IPS-18a (cell line): Measurements from ENCODE around the gene CD72.
"Not testable (repeated sequence)": the region's sequence is repeated elsewhere in the genome, so short reads cannot be mapped to it uniquely, and the experiment has no call there.

Experiments
- H3K27ac ChIP-seq: one replicate; pipeline ENCODE4 v1.5.1; 2013; ENCODE audit warnings: low read length
- H3K27me3 ChIP-seq: one replicate; pipeline ENCODE4 v1.6.1; 2013; ENCODE audit warnings: mild to moderate bottlenecking, low read length; ENCODE audit not compliant: control insufficient read depth, insufficient read depth
- H3K36me3 ChIP-seq: one replicate; pipeline ENCODE4 v1.6.1; 2013; ENCODE audit warnings: low read depth, low read length; ENCODE audit not compliant: control insufficient read depth
- H3K4me1 ChIP-seq: one replicate; pipeline ENCODE4 v1.6.1; 2013; ENCODE audit warnings: low read depth, low read length; ENCODE audit not compliant: control insufficient read depth
- H3K4me3 ChIP-seq: one replicate; pipeline ENCODE4 v1.5.1; 2013; ENCODE audit warnings: low read length
- H3K9ac ChIP-seq: one replicate; pipeline ENCODE4 v1.6.1; 2013; ENCODE audit warnings: mild to moderate bottlenecking, low read length, moderate library complexity
- H3K9me3 ChIP-seq: one replicate; pipeline ENCODE4 v1.6.1; 2013; ENCODE audit warnings: low read depth, low read length; ENCODE audit not compliant: control insufficient read depth

The CD72 gene

DNA sequence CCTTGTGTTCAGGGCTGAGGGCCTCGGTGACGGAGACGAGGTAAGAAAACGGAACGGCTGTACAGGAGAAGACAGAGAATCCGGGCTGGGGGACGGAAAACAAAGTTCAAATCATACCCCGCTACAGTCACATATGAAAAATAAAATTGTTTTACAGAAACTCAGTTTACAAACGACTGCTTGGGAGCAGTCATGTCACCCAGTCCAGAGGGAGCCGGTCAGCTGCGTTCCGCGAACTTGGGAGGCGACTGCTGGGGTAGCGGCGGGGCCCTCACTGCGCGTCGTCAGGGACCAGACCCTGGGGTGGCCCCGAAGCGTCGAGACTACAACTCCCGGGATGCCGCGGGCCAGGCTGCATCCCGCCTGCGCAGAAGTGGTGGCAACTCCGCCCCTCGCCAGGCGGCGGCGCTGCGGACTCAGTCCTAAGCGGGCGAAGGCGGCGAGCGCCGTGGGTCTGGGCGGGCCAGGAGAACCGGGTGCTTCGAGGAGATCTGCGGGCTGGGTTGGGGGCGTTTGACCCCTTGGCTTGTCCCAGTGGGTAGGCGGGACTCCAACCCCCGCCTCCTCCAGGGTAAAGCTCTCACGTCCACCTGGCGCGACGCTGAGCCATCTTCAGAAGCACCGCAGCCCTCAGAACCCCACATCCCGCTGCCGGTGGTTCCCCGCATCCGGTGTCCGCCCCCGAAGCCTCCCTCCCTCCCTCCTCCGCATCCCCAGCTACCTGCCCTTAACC, 28.5 kb upstream of the CD72 start:
- no peaks in the 10 kb centered on the region for H3K36me3 ChIP-seq
- no peaks in the 10 kb centered on the region for H3K9me3 ChIP-seq
- H3K9ac ChIP-seq, result peak overlapping the region; percentile 43
- peaks cover 4% of the 10 kb centered on the region for H3K27me3 ChIP-seq
- H3K4me1 ChIP-seq, result peaks cover 19% of the 10 kb centered on the region
- peak overlapping the region; percentile 90 for H3K4me3 ChIP-seq
- no peak overlapping the region for H3K27ac ChIP-seq

DNA sequence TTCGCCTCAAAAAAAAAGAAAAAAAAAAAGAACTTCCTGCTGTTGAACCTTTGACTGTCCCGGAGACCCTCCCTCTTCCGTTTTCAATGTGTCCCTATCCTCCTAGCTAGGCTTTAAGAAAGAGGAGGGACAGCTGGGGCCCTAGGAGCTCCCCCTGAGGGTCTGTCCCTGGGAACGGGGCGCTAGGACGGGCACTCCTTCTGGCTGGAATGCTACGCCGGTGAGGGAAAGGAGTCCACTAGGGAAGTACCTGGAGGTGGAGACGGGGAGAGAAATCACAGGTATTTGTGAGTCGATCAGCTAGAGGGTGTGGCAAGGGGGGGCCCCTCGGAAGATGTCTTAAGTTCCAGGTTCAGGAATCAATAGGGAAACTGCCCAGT, 27.9 kb upstream of the CD72 start:
- H3K27me3 ChIP-seq, result peaks cover 4% of the 10 kb centered on the region
- H3K27ac ChIP-seq, result no peak overlapping the region
- no peaks in the 10 kb centered on the region for H3K9me3 ChIP-seq
- H3K4me1 ChIP-seq, result peaks cover 16% of the 10 kb centered on the region
- H3K9ac ChIP-seq, result peak overlapping the region; percentile 43
- no peaks in the 10 kb centered on the region for H3K36me3 ChIP-seq
- peak overlapping the region; percentile 90 for H3K4me3 ChIP-seq

DNA sequence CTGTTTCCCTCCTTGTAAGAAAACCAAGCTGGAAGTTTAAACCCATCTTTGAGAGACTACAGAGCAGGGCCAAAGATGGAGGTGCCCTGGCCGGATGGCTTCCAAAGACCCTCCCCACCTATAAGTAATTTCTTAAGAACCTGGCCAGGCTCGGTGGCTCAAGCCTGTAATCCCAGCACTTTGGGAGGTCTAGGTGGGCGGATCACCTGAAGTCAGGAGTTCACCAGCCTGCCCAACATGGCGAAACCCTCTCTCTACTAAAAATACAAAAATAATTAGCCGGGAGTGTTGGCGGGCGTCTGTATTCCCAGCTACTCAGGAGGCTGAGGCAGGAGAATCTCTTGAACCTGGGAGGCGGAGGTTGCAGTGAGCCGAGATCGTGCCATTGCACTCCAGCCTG, 27.5 kb upstream of the CD72 start:
- not testable (repeated sequence) for H3K27ac ChIP-seq, H3K9me3 ChIP-seq
- H3K4me3 ChIP-seq, result peak overlapping the region; percentile 90

DNA sequence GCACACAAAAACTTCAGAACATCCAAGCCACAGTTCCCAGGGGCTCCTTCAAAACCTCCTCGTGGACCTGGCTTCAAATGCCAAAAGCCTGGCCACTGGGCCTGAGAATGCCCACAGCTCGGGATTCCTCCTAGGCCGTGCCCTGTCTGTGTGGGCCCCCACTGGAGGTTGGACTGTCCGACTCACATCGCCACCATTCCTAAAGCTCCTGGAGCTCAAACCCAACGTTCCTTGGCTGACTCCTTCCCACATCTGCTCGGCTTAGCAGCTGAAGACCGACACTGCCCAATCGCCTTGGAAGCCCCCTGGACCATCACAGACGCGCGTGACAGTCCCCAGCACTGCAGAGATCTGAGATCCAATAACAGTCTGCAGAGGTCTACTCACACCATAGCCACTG, 24.8 kb upstream of the CD72 start:
- Histone ChIP-seq H3K9me3 (no peaks in the 10 kb centered on the region), H3K4me1 (peaks cover 4% of the 10 kb centered on the region), H3K27me3 (peaks cover 4% of the 10 kb centered on the region), H3K4me3 (no peak overlapping the region), H3K27ac (no peak overlapping the region), H3K9ac (no peak overlapping the region), H3K36me3 (no peaks in the 10 kb centered on the region)

More for the DNA sequence above, 27.5 kb upstream of the CD72 start:
- not testable (repeated sequence) for H3K36me3 ChIP-seq, H3K27me3 ChIP-seq
- Histone ChIP-seq H3K4me1 (peaks cover 12% of the 10 kb centered on the region), H3K9ac (peak overlapping the region; percentile 43)

DNA sequence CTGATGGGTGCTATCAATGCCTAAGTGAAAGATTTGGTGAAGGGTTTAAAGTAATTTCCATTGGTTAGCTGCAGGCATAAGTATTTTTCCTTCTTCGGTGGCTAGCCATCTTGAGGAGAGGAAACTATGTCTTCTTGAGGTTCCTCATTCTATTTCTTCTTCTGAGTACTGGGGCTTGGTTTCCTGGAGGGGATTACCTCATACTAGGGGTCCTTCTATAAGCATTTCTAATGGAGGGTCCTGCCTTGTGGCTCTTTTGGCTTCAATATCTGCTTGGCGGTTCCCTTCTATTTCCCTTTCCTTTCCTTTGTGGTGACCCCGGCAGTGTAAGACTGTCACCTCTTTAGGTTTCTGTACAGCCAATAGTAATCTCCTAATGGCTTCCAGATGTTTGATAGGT, 23.3 kb upstream of the CD72 start:
- H3K4me1 ChIP-seq, result not testable (repeated sequence)

DNA sequence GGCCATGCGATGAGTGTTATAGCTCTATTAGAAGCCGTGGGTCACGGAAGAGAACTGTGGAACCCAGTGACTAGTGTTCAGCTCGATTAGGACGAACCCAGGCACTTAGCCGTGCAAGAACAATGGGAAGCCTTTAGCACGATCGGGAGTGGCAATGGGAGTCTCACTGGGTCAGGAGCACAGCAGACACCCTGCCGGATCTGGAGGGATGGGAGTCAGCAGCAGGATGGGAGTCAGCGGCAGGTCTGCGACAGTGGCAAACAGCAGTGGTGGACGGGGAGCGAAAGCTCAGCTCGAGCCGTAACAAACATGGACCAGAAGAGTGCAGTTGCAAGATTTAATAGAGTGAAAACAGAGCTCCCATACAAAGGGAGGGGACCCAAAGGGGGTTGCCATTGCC, 22.2 kb upstream of the CD72 start:
- not testable (repeated sequence) for H3K4me1 ChIP-seq, H3K27me3 ChIP-seq, H3K4me3 ChIP-seq, H3K9ac ChIP-seq, H3K36me3 ChIP-seq, H3K9me3 ChIP-seq, H3K27ac ChIP-seq

More for the DNA sequence above, 23.3 kb upstream of the CD72 start:
- H3K27ac ChIP-seq, H3K27me3 ChIP-seq, H3K9me3 ChIP-seq, H3K36me3 ChIP-seq, H3K9ac ChIP-seq, H3K4me3 ChIP-seq: not testable (repeated sequence)

DNA sequence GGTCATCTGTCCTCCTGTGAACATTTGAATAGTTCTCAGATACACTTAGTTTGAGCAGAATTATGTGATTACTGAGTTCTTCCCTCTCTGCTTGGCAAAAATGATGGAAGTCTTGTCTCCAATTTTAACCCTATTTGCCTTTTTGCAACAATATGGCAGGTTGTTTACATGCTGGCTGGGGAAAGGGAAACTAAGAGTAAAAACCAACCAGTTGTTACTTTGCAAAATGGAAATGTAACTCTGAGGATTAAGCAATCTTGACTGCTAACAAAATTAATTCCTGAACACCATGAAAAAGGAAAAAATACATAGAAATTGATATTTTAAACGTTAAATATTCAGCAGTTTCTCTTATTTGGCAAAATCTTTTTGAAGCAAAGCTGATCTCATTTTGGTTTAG, 21.4 kb upstream of the CD72 start:
- no peak overlapping the region for H3K27ac ChIP-seq
- no peaks in the 10 kb centered on the region for H3K4me1 ChIP-seq
- no peaks in the 10 kb centered on the region for H3K27me3 ChIP-seq
- H3K4me3 ChIP-seq, result no peak overlapping the region
- no peak overlapping the region for H3K9ac ChIP-seq
- H3K36me3 ChIP-seq, result no peaks in the 10 kb centered on the region
- H3K9me3 ChIP-seq, result no peaks in the 10 kb centered on the region

DNA sequence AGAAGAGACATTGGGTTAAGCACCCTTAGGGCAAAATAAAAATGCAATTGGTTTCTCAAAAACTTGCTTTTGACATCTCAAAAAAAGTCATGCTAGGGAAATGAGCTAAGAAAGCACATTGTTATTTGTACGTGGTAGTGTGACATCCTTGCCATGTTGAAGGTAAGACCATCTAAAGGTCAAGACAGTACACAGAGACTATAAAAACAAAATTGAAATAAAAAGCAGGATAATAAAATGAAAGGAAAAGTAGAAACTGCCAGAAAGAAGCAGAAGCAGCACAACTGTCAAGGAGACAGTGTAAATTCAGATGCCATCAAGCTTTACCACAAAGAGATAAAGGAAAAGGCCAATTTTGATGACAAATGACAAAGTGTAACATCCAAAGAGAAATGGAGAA, 21.0 kb upstream of the CD72 start:
- not testable (repeated sequence) for H3K4me1 ChIP-seq, H3K9me3 ChIP-seq, H3K36me3 ChIP-seq, H3K9ac ChIP-seq, H3K27ac ChIP-seq, H3K27me3 ChIP-seq, H3K4me3 ChIP-seq

DNA sequence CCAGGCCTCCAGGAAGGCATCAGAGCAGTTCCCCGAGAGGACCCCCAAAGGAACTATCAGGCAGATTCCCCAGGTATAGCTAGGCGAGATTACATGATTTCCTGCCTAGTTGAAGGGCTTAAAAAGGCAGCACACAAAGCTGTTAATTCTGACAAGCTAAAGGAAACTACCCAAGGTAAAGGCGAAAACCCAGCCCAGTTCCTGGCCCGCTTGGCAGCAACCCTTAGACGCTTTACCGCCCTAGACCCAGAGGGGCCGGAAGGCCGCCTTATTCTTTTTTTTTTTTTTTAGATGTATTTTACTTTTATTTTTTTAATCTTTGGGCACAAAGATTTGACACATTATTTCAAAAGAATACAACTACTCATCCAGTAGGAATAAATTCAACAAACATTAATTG, 20.5 kb upstream of the CD72 start:
- not testable (repeated sequence) for H3K9me3 ChIP-seq, H3K27me3 ChIP-seq, H3K27ac ChIP-seq, H3K4me1 ChIP-seq, H3K4me3 ChIP-seq, H3K9ac ChIP-seq, H3K36me3 ChIP-seq

DNA sequence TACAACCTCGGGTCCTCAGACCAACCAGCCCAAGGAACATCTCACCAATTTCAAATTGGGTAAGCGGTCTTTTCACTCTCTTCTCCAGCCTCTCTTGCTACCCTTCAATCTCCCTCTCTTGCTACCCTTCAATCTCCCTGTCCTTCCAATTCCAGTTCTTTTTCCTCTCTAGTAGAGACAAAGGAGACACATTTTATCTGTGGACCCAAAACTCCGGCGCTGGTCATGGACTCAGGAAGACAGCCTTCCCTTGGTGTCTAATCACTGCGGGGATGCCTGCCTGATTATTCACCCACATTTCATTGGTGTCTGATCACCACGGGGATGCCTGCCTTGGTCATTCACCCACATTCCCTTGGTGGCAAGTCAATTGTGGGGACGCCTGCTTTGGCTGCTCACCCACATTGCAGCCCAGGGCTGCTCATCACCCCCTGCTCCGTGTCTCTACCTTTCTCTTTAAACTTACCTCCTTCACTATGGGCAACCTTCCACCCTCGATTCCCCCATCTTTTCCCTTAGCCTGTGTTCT, 19.3 kb upstream of the CD72 start:
- not testable (repeated sequence) for H3K9me3 ChIP-seq, H3K9ac ChIP-seq, H3K27me3 ChIP-seq, H3K36me3 ChIP-seq, H3K4me1 ChIP-seq, H3K27ac ChIP-seq, H3K4me3 ChIP-seq

DNA sequence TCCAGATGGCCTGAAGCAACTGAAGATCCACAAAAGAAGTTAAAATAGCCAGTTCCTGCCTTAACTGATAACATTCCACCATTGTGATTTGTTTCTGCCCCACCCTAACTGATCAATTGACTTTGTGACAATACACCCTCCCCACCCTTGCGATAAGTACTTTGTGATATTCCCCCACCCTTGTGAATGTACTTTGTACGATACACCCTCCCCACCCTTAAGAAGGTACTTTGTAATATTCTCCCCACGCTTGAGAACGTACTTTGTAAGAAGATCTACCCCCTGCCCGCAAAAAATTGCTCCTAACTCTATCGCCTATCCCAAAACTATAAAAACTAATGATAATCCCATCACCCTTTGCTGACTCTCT, 18.6 kb upstream of the CD72 start:
- not testable (repeated sequence) for H3K9ac ChIP-seq, H3K27ac ChIP-seq

DNA sequence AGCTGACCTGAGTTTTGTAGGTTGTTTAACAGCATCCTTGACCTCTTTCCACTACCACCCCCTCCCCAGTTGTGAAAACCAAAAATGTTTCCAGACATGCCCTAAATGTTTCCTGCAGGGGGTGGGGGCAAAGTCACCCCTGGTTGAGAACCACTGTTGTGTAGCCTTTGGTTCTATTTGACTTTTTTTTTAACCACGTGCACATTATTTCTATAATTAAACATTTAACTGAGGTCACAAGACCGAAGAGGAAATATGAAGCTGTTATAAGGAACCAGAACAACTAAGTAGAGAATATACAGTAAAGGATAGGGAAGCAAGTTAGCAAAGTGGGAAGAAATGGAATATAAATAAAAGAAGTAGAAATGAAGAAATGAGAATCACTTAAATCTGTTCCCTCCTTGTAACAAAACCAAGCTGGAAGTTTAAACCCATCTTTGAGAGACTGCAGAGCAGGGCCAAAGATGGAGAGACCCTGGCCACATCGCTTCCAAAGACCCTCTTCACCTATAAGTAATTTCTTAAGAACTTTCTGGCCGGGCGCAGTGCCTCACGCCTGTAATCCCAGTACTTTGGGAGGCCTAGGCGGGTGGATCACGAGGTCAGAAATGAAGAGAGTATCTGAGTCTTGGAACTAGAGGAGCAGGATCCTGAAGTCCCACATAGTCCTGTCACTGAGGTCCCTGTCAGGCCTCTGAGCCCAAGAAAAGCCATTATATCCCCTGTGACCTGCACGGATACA, 18.1 kb upstream of the CD72 start:
- no peak overlapping the region for H3K27ac ChIP-seq
- H3K27me3 ChIP-seq, result no peaks in the 10 kb centered on the region
- no peaks in the 10 kb centered on the region for H3K9me3 ChIP-seq
- no peak overlapping the region for H3K9ac ChIP-seq
- H3K4me3 ChIP-seq, result no peak overlapping the region
- H3K4me1 ChIP-seq, result no peaks in the 10 kb centered on the region
- H3K36me3 ChIP-seq, result no peaks in the 10 kb centered on the region

More for the DNA sequence above, 18.6 kb upstream of the CD72 start:
- not testable (repeated sequence) for H3K27me3 ChIP-seq, H3K36me3 ChIP-seq, H3K4me3 ChIP-seq, H3K4me1 ChIP-seq, H3K9me3 ChIP-seq
